Sigmoid colon (tissue), 4 donors: ENCODE measurements around the gene LY6G6F.

ENCODE experiments used
- CTCF ChIP-seq, 4 experiments: fragments of 450-650 bp in 3 of 4; fragments of 200-600 bp in 1 of 4; IDR thresholded peaks; one replicate each; pipeline ENCODE4 v1.5.1; 2016 to 2019; ENCODE audit warnings: antibody characterized with exemption in 4 of 4, mild to moderate bottlenecking in 3 of 4, moderate library complexity in 2 of 4
- POLR2A ChIP-seq, 2 donors: fragments of 450-650 bp; IDR thresholded peaks; one replicate each; pipeline ENCODE4 v1.6.1; 2016; ENCODE audit warnings: antibody characterized with exemption in 2 of 2, mild to moderate bottlenecking in 2 of 2, moderate library complexity in 2 of 2
- POLR2AphosphoS5 ChIP-seq, 4 donors: sonication (generic); formaldehyde crosslinking; IDR thresholded peaks; one replicate each; pipeline ENCODE4 v1.6.1; 2017; ENCODE audit warnings: antibody characterized with exemption in 4 of 4

- TF ChIP-seq CTCF (IDR thresholded peaks at IDR 0.05) (no peak), POLR2AphosphoS5 (IDR thresholded peaks at IDR 0.05) (no peak), POLR2A (IDR thresholded peaks at IDR 0.05) (no peak)
These were observed 6.8 kb downstream of the LY6G6F start for GRCh38 chr6:31713465-31713864.
